Measurements from ENCODE around the gene ARHGAP29. TPM values are rescaled to one million over a fixed set of nuclear protein-coding genes. Genes with fewer than 3 reads are reported as not detected.

ARHGAP29 gene
- total RNA-seq, 1 donor from 2014 or later = 30.0 TPM

DNA sequence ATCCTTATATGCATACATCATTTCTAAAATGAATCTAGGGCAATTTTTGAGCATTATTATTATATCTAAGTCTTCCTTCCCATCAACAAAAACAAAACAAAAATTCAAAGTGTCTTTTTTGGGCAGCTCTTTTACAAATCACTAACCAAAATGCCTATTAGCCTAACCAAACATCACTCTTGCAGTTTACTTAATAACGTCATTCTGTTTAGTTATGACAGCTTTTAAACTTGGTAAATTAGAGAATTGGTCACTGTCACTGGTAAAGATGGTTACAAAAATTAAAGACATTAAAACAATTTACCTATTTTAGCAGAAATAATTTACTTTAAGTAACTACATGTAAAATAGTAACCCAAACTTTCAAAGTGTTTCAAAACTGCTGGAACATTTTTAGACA, 2.8 kb downstream of the ARHGAP29 start:
- DNase-seq (ENCODE audit: low spot score) = no peak

DNA sequence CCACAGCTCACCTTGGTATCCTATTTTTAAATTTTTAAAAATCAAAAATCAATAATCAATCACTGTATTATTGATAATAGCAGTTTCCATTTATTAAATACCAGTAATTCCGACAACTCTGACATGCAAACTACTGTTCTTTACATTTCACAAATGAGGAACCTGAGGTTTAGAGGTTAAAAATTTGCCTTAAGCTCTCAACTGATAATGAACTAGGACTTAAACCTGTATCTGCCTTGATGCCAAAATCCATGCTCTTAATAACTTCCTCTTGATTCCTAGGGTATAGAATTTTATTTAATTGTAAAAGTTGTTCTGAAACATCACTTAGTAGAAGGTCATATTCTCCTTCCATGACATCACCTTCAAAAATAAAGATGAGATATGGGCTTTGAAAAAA, 5.6 kb downstream of the ARHGAP29 start:
- no peak for DNase-seq (ENCODE audit: low spot score)

DNA sequence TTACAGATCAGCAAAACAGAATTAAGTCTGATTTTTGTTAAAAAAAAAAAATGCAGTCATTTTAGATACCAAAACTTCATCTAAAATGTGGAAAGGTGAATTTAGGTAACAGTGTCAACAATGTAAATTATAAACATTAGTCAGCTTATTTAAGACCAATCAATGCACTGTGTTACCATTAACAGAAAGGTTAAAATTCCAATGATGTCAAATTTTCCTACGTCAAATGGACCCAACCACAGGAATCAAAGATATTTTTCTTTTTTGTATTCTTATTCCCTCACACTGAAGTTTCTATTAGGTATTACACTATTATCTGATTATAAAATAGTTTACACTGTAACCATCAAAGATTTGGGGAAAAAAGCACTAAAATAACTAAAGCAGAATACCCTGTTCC, 6.5 kb downstream of the ARHGAP29 start:
- no peak for DNase-seq (ENCODE audit: low spot score)

DNA sequence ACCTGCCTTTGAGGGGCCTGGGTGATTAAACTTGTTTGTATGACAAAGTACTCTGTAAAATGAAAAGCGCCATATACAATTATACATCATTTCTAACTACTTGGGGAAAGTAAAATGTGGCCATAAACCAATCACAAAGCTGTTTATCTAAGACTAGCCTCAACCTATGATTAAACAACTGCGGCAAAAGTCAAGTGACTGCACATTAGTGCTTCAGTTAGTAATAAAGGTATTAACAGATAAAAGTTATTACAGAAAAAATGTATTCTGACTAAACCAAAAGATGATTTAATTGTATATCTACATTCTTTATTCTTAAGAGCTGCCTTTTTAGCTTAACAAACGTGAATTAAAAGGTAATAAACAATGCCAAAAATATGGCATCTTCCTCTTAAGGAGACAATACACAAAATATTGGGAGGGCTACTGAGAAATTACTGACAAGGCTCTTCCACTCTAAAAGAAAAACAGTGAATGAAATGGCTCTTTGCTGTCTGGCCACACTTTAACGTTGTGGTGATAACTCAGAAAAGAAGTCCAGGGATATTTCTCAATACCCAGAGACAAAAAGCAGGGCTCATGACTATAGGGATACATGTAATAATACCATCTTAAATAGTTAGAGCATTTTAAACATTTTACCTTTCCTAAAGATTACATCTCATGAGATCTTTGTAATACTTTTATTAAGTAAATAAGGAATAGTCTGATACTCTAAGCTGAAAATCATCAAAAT, 8.6 kb downstream of the ARHGAP29 start:
- DNase-seq (ENCODE audit: low spot score) = no peak

DNA sequence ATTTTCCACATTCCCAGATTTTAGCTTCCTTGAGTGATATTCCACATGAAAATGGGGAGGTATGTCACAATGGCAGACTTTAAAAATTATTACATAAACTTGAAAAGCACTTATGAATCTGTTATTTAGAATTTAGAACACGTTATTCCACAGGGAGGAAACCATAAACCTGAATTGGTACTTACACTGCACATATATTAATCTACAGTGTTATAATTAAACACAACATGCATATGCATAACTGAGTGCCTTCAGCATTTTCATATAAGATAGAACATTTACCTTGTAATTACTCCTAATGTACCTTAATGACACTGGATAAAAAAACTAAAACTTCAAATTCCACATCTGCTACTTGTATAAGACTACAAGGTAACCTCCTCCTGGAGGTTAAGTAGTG, 9.8 kb downstream of the ARHGAP29 start:
- no peak for DNase-seq (ENCODE audit: low spot score)

DNA sequence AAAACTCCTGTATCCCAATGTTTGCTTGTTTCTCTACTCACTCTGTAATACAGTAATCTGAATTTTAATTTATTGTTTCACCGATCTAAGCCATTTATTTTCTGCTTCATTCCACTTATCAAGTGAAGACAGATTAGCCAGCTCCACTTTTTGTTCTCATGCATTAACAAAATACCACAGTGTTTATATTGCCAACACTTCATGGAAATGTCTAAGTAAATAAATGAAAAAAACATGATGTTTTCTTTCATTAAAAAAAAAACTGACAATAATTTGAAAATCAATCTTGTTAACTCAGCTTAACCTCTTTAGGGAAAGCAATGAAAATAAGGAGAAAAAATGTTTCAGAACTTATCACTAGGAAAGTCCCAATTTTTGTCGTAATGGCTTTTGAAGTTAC, 11.5 kb downstream of the ARHGAP29 start:
- DNase-seq (ENCODE audit: low spot score) = no peak

DNA sequence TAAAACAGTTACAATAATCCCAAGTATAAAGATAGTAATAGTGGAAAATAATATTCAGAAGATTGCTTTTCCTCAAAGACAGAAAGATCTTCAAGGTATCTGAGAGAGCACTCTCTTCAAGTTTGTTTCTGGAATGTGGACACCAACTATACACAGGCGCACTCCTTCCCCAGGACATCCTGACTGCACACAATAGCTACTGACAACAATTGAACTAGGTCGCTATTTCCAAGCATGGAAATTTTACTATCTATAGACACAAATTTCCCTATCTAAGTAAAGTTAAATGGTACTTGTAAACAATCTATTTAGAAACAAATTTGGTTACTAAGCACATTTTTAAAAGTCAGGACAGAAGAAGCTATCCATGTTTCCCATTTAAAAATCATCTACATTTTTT, 19.1 kb downstream of the ARHGAP29 start:
- DNase-seq (ENCODE audit: low spot score) = no peak

DNA sequence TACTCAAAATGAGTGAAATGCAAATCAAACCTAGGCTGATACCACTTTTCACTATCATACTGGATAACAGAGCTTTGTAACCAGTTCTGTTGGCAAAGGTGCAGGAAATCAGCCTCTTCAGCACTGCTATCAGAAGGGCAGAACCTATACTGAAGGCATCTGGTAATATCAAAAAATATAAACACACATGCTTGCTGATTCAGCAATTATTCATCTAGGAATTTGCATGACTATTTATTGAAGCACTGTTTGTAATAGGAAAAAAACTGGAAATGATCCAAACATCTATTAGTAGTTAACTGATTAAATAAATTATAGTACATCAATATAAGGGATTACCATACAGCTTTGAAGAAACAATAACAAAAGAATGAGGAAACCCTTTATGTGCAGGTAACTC, 21.4 kb downstream of the ARHGAP29 start:
- DNase-seq (ENCODE audit: low spot score) = no peak

DNA sequence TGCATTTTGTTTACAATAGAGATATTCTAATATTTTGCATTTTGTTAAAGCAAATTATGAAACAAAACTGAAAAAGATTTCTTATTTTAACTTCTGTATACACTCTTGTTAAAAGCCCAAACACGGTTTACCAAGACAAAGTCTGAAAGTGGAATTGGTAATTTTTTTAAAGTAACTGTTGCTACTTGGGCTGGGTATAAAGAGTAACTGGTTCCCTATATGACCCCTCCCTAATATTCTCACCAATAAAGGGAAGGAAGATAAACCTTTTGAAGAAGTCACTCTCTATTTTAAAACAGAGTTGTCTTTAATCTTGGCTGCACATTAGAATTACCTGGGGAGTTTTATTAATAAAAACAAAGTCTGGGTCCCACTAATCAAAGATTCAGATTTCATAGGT, 27.4 kb downstream of the ARHGAP29 start:
- no peak for DNase-seq (ENCODE audit: low spot score)

DNA sequence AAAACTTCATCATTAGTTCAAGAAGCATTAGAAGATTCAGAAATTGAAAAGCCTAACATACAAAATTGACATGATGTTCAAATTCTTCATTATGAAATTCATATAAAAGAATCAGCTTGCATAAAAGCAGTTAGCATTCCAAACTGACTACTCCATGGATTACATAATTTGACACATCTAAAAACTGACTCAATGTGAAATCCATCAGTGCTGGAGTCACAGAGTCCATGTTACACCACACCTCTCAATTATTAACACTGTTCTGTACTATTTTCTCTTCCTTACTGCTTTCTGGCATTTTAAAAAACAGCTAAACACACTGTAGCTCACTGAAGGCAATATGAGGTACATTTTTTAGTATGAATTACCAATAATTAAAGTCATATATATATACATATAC, 28.0 kb downstream of the ARHGAP29 start:
- DNase-seq (ENCODE audit: low spot score) = no peak

DNA sequence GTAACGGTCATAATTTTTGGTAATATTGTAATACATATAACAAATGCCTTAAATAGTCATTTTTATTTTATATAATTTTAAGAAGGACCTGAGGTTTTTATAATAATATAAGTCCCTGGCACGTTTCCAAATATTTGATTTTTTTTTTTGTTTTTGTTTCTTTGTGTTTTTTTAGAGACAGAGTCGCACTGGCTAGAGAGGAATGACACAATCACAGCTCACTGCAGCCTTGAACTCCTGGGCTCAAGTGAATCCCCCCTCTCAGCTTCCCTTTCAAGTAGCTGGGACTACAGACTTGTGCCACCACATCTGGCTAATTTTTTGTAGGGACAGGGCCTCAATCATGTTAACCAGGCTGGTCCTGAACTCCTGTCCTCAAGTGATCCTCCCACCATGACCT, 29.7 kb downstream of the ARHGAP29 start:
- DNase-seq (ENCODE audit: low spot score) = no peak

DNA sequence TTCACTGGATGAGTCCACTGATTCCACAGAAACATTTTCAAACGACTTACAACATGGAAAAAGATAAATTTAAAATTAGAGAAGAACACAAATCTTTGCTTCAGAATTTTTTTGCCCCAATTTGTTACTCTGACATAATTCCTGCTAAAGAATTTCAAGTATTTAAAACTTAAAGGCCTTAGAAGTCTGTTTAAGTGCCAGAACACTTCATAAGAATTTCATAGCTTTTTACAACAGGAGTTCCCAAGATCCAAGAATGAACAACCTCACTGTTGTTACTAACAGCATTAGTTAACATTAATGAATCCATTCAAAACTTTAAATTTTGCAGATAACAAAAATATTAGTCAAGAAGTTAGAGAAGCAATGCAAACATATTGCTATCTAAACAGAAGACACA, 31.7 kb downstream of the ARHGAP29 start:
- DNase-seq (ENCODE audit: low spot score) = no peak

DNA sequence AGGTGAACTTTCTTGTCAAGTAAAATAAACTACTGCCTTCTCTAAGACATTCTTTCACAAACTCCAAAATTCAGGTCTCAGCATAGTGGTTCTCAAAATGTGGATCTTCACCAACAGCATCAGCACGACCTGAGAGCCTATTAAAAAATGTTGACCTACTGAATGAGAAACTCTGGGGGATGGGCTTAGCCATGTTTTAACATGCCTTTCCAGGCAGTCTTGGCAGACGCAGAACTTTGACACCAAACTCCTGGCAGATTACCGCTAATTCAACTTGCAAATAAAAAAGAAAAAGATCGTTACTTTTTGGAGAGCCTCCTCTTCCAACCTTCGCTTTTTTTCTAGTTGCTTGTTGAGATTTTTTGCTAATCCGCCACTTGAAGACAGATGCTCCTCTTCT, 35.1 kb downstream of the ARHGAP29 start:
- no peak for DNase-seq (ENCODE audit: low spot score)

DNA sequence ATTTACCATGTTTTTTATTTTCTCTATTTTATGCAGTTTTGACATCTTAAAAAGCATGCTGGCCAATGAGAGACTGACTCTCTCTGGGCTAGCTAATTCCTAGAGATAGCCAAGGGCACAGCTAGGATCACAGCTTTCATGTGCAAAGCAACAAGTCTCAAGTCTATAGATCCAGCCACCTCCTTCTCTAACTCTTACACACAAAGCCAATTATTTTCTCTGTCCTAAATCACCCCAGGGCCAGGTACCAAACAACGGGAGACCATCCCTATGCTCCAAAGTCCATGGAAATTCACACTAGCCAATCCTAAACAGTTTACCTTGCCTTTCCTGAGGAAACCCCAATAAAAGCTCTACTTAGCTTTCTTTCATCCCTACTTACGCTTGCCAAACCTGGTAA, 38.0 kb downstream of the ARHGAP29 start:
- no peak for DNase-seq (ENCODE audit: low spot score)

DNA sequence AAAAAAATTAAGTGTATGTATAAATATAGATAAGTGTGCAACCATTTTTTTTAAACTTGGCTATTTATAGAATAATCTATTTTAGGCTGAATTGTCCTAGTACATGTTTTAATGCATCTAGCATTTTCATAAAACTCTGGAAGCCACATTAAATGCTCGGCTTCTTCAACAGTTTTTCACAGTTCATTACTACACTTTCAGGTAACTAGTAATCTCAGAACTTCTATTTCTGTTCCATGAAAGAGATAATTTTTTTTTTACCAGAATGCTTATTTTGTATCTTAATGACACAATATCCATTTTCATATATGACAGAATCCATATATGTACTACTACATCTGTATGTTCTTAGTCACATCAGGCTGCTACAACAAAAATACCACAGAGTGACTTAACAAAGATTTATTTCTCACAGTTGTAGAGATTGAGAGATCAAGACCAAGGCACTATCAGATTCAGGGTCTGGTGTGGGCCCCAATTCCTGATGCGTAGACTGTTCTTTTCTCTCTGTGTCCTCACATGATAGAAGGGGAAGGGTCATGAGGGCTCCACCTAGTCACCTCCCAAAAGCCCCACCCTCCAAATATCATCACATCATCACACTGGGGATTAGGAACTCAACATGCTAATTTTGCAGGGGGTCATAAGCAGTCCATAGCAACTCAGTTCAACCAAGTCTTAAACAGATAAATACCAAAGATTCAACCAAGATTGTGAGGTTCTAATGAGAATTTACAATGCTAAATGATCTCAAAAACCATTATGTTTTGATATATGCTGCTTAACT, 43.1 kb downstream of the ARHGAP29 start:
- DNase-seq (ENCODE audit: low spot score) = no peak

DNA sequence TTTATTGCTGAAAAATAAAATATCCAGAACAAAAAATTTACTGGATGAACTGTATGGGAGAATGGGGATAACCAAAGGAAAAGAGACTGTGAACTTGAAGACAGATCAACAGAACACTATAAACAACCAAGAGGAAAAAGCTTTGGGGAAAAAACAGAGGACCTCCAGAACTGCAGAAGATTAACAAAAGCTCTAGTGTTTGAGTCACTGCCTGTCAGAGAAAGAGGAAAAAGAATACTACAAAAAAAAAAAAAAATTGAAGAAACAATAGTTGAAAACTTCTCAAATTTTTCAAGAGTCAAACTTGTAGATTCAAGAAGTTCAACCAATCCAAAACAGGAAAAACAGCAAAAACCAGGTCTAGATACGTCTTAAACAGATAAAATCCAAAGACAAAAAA, 44.3 kb downstream of the ARHGAP29 start:
- DNase-seq (ENCODE audit: low spot score) = no peak

DNA sequence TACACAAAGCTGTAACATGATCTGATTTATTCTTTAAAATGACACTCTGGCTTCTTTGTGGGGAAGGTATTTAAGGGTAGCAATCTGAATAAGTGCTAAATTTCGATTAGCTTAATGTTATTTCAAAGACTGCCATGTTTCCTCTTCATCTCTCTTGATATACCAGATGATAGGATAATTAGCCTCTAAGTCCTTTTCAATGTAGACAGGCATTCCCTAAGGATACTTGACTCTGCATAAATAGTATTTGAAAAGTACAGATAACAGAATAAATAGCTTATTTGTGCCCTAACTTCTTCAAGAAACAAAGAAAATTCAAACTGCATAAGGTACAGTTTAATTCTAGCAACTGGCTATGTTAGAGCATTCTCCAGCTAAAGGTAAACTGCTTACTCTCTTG, 46.2 kb downstream of the ARHGAP29 start:
- DNase-seq (ENCODE audit: low spot score) = no peak

DNA sequence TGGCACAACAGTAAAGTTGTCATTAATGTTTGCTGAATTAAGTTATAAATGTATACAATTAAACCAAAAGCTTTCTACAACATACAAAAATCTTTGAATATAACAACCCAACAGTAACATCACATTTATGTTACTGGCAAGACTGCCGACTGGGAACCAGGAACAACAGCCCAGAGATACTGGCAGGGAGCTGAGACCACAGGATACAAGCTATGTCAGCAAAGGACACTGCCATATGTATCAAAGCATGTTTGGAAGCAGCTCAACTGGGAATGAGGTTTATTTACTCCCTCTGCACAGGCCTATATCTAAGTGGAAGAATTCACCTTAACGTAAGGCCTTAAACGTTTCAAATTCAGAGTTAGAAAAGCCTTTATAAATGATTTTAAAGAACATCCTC, 50.4 kb downstream of the ARHGAP29 start:
- no peak for DNase-seq (ENCODE audit: low spot score)

DNA sequence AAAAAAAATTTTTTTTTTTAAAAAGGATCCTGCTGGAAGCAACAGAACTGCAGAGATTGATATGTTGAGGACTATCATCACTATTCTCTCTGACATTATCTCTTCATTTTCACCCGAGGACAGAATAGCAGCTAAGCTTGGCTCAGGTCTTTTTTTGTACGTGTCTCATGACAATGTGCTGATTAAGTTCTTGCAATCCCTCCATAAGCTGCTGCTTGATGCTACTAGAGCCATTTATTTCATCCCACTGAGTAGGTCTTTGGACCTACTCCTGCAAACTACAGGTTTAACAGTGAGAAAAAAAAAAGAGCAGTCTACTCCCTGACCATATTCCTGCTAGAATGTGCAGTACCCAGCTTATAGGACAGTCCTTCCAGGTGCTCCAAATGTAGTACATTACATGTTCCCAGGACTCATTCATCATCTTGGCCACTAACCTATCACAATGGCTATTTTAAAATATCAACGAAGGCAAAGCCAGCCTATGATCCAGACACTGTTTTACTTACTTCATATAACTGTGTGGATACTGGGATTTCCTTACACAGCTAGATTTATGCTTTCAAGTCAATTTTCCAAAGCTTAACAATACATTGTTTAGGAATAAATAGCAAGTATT, 54.1 kb downstream of the ARHGAP29 start:
- no peak for DNase-seq (ENCODE audit: low spot score)

DNA sequence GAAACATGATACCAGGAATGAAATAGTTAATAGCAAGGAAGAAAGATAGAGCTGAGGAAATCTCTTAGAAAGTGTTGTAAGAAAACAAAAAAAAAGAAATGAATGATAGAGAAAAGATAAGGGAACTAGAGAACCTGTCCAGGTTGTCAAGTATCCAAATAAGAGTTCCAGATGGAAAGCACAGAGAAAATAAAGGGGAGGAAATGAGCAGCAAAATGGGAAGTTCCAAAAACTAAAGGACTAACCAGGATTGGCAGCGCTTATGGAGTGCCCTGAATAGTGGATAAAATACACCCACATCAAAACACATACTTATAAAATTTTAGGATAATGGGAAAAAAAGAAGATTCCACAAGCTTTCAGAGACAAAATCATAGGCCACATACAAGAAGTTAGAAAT, 55.2 kb downstream of the ARHGAP29 start:
- no peak for DNase-seq (ENCODE audit: low spot score)

DNA sequence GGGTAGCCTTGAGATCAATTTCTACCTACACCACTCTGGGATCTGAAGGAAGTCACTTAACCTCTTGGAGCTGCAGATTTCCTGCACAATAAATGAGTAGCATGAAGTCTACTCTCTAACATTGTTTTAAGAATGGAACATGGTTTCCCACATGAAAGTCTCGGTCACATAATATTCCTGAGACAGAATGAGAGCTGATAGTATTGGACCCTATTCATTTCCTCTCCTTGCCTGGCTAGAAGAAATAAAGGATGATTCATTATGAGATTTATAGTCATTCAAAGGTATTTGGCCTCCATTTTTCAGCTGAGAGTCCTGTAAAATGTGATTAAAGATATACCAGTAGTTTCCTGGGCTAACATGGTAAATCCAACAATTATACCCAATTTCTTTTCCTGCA, 56.7 kb downstream of the ARHGAP29 start:
- DNase-seq (ENCODE audit: low spot score) = no peak

DNA sequence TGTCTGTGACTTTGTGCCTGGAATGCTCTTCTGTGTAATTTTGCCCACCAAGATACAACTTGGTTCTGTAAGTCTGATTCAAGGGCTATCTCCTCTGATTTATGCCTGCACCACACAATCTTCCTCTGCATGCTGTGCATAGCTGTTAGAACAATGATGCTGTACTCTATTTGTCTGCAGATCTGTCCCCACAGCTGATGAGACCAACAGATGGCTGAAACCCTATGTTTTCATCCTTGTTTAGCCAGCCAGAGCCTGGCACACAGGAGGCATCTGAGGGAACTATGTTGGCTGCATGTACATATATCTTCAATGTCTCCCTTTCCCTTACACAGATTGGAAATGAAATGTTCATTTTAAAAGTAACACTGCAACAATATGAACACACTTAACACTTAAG, 58.5 kb downstream of the ARHGAP29 start:
- DNase-seq (ENCODE audit: low spot score) = no peak

DNA sequence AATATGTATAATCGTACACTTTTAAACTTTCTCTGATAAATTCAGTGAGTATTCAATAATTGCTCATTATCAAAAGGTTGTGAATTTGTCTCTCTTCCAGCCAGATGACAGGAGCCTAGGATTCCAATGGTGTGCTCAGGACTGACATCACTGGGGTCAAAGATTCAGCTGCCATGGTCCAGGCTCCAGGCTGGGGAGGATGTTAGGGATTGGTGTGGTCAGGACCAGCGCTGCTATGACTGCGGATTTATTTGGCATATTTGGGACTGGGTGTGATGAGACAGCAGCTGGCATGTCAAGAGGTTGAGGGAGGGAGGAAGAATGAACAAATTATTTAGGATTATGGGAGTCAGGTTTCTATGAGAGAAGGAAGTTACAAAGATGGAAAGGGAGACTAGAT, 68.3 kb downstream of the ARHGAP29 start:
- no peak for DNase-seq (ENCODE audit: low spot score)

Measured in ureter (tissue), 1 donor.